ENCODE data around the gene MCEE. TPM values are rescaled to one million over a fixed set of nuclear protein-coding genes. Genes with fewer than 3 reads are reported as not detected.

The MCEE gene
- total RNA-seq, 1 experiment from 2014 or later, result 10.9 TPM

- peaks cover 51% of the 10 kb centered on the region for H3K79me2 ChIP-seq (ENCODE audit: low read length)
- H3K4me3 ChIP-seq (ENCODE audit: low read length), result no peak overlapping the region
- POLR2A ChIA-PET (ENCODE audit: unreplicated experiment), result no interaction called here
- H3K9ac ChIP-seq (ENCODE audit: low read length), result no peak overlapping the region
- no peaks in the 10 kb centered on the region for H3K27me3 ChIP-seq (ENCODE audit: low read length)
- peaks cover 8% of the 10 kb centered on the region; the same call in 1 of the 2 replicates for H4K20me1 ChIP-seq (ENCODE audit: low read length)
- BruUV-seq (replicated peaks), result no TSS peak
- H2AFZ ChIP-seq (ENCODE audit: low read length), result no peak overlapping the region
- H3K4me1 ChIP-seq (ENCODE audit: insufficient read depth, low read length), result peaks cover 19% of the 10 kb centered on the region
- TF ChIP-seq CTCF (conservative IDR thresholded peaks at IDR 0.05; ENCODE audit: low read depth, low read length) (no peak), EZH2phosphoT487 (IDR thresholded peaks at IDR 0.05; ENCODE audit: borderline replicate concordance, low read length) (no peak), EZH2 (IDR thresholded peaks at IDR 0.05; ENCODE audit: low read length, unreplicated experiment) (no peak)
- H3K36me3 ChIP-seq (ENCODE audit: low read depth, low read length), result peaks cover 6% of the 10 kb centered on the region; the same call in 1 of the 2 replicates
- H3K4me2 ChIP-seq (ENCODE audit: low read length), result peak overlapping the region; percentile 90
- no peak for DNase-seq
- CTCF ChIA-PET, result no interaction called here
- ATAC-seq, result no peak
- no peaks in the 10 kb centered on the region for H3K9me3 ChIP-seq (ENCODE audit: low read length)
- H3F3A ChIP-seq (ENCODE audit: low read length, unreplicated experiment), result peaks cover 8% of the 10 kb centered on the region
- intact Hi-C loops (cut with micrococcal nuclease), result no loop called here
- H3K9me2 ChIP-seq (replicated peaks; ENCODE audit: low read length), result no peaks in the 10 kb centered on the region
- H3K27ac ChIP-seq (ENCODE audit: low read length), result no peak overlapping the region
Observed at GRCh38 chr2:71126957-71127356, 3.1 kb downstream of the MCEE start.

GRCh38 chr2:71125506-71126294, 4.3 kb downstream of the MCEE start:
- DNase-seq (no peak), ATAC-seq (no peak)
- H3K36me3 ChIP-seq (ENCODE audit: low read depth, low read length), result peaks cover 6% of the 10 kb centered on the region; the same call in 1 of the 2 replicates
- H3K27me3 ChIP-seq (ENCODE audit: low read length), result no peaks in the 10 kb centered on the region
- H3K9me3 ChIP-seq (ENCODE audit: low read length), result no peaks in the 10 kb centered on the region
- no peak for TF ChIP-seq EZH2 (IDR thresholded peaks at IDR 0.05; ENCODE audit: low read length, unreplicated experiment)
- no peak for TF ChIP-seq CTCF (conservative IDR thresholded peaks at IDR 0.05; ENCODE audit: low read depth, low read length)
- no peak for TF ChIP-seq EZH2phosphoT487 (IDR thresholded peaks at IDR 0.05; ENCODE audit: borderline replicate concordance, low read length)
- no peak overlapping the region for H3K9ac ChIP-seq (ENCODE audit: low read length)
- ChIA-PET CTCF (no interaction called here), POLR2A (ENCODE audit: unreplicated experiment) (no interaction called here)
- H4K20me1 ChIP-seq (ENCODE audit: low read length), result no peaks in the 10 kb centered on the region
- H3K4me2 ChIP-seq (ENCODE audit: low read length), result no peak overlapping the region
- BruUV-seq (replicated peaks), result no TSS peak
- H3K27ac ChIP-seq (ENCODE audit: low read length), result no peak overlapping the region
- H3K79me2 ChIP-seq (ENCODE audit: low read length), result peaks cover 38% of the 10 kb centered on the region
- H2AFZ ChIP-seq (ENCODE audit: low read length), result no peak overlapping the region
- no peak overlapping the region for H3K4me3 ChIP-seq (ENCODE audit: low read length)
- H3F3A ChIP-seq (ENCODE audit: low read length, unreplicated experiment), result peaks cover 8% of the 10 kb centered on the region
- H3K9me2 ChIP-seq (replicated peaks; ENCODE audit: low read length), result no peaks in the 10 kb centered on the region
- H3K4me1 ChIP-seq (ENCODE audit: insufficient read depth, low read length), result peaks cover 17% of the 10 kb centered on the region
- intact Hi-C loops (cut with micrococcal nuclease), result no loop called here
